ENCODE results near the gene MRPL30. TPM values are rescaled to one million over a fixed set of nuclear protein-coding genes. Genes with fewer than 3 reads are reported as not detected.
A peak's percentile ranks its signal among the peaks of the same experiment; 100 is the strongest.

The MRPL30 gene
- 28.7 to 34.9 TPM (median 33.4 TPM) in 3 replicates for total RNA-seq (2021)
- Bru-seq, nascent RNA = percentile 88 among the genes with signal in this experiment
- long read RNA-seq, experiment 1, transcript MRPL30-201 (6 exons, 2,605 nt) = major isoform, 111 of 149 reads
- long read RNA-seq, experiment 1, partial matches to known transcripts = 13 of 149 reads
- long read RNA-seq, experiment 1, other reads (novel, unspliced or antisense) = 25 of 149 reads
- long read RNA-seq, experiment 2, transcript MRPL30-201 (6 exons, 2,605 nt) = major isoform, 20 of 72 reads
- long read RNA-seq, experiment 2, partial matches to known transcripts = 43 of 72 reads
- long read RNA-seq, experiment 2, other reads (novel, unspliced or antisense) = 9 of 72 reads
- long read RNA-seq, experiment 3, transcript MRPL30-201 (6 exons, 2,605 nt) = major isoform, 8 of 69 reads
- long read RNA-seq, experiment 3, partial matches to known transcripts = 0 of 69 reads
- long read RNA-seq, experiment 3, other reads (novel, unspliced or antisense) = 60 of 69 reads

DNA sequence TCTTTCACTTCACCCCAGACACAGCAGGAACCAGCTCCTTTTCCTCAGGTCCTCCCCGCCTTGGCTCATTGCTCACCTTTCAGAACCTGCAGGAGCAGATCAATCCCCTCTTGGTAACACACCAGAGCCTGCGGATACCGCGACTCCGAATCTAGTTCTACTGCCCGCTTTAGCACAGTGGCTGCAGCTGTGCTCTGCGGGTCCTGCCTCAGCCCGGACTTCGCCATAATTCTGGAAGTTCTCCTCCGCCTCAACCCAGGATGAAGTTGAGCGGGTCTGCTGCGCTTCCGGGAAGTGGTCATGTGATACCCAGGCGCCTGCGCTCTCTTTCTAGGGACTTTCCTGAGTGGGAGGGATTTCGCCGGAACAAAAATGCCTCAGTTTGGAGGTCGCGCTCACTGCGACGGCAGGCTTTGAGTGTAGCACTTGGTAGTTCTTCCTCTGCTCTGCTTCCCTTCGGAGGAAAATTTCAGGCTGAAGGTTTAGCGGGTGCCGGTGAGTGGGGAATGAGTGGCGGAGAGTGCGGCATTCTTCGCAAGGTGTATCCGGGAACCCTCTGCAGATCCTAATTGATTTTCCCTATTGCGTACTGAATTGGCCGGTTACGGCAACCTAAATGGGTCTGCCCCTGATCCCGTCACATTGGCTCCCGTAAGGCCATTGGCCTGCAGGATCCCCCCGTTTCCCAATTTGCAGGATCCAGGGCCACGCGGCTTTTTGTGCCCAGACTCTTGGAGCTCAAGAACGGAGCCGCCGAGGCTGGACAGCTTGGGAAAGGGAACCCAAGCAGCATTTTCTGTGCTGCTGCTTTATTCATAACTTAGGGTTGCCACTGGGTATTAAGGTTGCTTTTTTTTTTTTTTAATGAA, at the start of gene MRPL30, which contains the start of gene MITD1:
Gene MRPL30, plus strand, starts transcription at position 430 of the 869 bp plus-strand sequence. CDS start 5,020 bp downstream, outside the sequence.
Gene MITD1, minus strand, starts transcription at position 304 of the 869 bp plus-strand sequence. Its CDS starts 77 bp downstream, at position 227.
- POLR2A ChIA-PET = interaction anchor here (0.6 to 2.8 kb wide), 8 partner anchors 21 to 238 kb away, joined by 3 to 10 read pairs (median 4); partner anchors contain the start of genes EIF5B, LIPT1, TSGA10 and TXNDC9
- ATAC-seq = peak; percentile 85
- peak; percentile 100 for TF ChIP-seq ETV6 (CRISPR knock-in tag; IDR thresholded peaks at IDR 0.05)
- peak; percentile 36; the same call in 1 of the 2 replicates for TF ChIP-seq NFE2L1 (CRISPR knock-in tag; IDR thresholded peaks at IDR 0.05)
- peak; percentile 80; the same call in 1 of the 2 replicates for TF ChIP-seq ZNF232 (CRISPR knock-in tag; IDR thresholded peaks at IDR 0.05)
- TF ChIP-seq, protein P1, sequence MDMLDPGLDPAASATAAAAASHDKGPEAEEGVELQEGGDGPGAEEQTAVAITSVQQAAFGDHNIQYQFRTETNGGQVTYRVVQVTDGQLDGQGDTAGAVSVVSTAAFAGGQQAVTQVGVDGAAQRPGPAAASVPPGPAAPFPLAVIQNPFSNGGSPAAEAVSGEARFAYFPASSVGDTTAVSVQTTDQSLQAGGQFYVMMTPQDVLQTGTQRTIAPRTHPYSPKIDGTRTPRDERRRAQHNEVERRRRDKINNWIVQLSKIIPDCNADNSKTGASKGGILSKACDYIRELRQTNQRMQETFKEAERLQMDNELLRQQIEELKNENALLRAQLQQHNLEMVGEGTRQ (CRISPR knock-in tag; IDR thresholded peaks at IDR 0.05) = peak; percentile 96
- TF ChIP-seq, protein P2, sequence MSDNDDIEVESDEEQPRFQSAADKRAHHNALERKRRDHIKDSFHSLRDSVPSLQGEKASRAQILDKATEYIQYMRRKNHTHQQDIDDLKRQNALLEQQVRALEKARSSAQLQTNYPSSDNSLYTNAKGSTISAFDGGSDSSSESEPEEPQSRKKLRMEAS (CRISPR knock-in tag; IDR thresholded peaks at IDR 0.05) = peak; percentile 77; the same call in 1 of the 2 replicates
- peak; percentile 30 for TF ChIP-seq FOXK1 (CRISPR knock-in tag; IDR thresholded peaks at IDR 0.05)
- TF ChIP-seq, protein P3, sequence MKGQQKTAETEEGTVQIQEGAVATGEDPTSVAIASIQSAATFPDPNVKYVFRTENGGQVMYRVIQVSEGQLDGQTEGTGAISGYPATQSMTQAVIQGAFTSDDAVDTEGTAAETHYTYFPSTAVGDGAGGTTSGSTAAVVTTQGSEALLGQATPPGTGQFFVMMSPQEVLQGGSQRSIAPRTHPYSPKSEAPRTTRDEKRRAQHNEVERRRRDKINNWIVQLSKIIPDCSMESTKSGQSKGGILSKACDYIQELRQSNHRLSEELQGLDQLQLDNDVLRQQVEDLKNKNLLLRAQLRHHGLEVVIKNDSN (CRISPR knock-in tag; IDR thresholded peaks at IDR 0.05) = peak; percentile 94
- TF ChIP-seq SP1 (CRISPR knock-in tag; conservative IDR thresholded peaks at IDR 0.05) = peak; percentile 88
- no peak for TF ChIP-seq ELF4 (CRISPR knock-in tag; IDR thresholded peaks at IDR 0.05; ENCODE audit: low read depth)
- TF ChIP-seq SMAD3 (CRISPR knock-in tag; IDR thresholded peaks at IDR 0.05; ENCODE audit: borderline replicate concordance) = no peak
- TF ChIP-seq CREM (CRISPR knock-in tag; IDR thresholded peaks at IDR 0.05) = peak; percentile 75; the same call in 1 of the 2 replicates
- TF ChIP-seq, protein P4, sequence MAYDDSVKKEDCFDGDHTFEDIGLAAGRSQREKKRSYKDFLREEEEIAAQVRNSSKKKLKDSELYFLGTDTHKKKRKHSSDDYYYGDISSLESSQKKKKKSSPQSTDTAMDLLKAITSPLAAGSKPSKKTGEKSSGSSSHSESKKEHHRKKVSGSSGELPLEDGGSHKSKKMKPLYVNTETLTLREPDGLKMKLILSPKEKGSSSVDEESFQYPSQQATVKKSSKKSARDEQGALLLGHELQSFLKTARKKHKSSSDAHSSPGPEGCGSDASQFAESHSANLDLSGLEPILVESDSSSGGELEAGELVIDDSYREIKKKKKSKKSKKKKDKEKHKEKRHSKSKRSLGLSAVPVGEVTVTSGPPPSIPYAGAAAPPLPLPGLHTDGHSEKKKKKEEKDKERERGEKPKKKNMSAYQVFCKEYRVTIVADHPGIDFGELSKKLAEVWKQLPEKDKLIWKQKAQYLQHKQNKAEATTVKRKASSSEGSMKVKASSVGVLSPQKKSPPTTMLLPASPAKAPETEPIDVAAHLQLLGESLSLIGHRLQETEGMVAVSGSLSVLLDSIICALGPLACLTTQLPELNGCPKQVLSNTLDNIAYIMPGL (CRISPR knock-in tag; IDR thresholded peaks at IDR 0.05) = peak; percentile 53; the same call in 1 of the 2 replicates
- peak; percentile 88 for TF ChIP-seq GABPB1 (CRISPR knock-in tag; IDR thresholded peaks at IDR 0.05)
- peak; percentile 60 for TF ChIP-seq FOXP1 (CRISPR knock-in tag; IDR thresholded peaks at IDR 0.05; ENCODE audit: borderline replicate concordance)
- no peak for TF ChIP-seq ESRRA (CRISPR knock-in tag; IDR thresholded peaks at IDR 0.05; ENCODE audit: borderline replicate concordance)
- TF ChIP-seq MYBL2 (CRISPR knock-in tag; IDR thresholded peaks at IDR 0.05) = peak; percentile 16; the same call in 1 of the 2 replicates
- TF ChIP-seq, protein P5, sequence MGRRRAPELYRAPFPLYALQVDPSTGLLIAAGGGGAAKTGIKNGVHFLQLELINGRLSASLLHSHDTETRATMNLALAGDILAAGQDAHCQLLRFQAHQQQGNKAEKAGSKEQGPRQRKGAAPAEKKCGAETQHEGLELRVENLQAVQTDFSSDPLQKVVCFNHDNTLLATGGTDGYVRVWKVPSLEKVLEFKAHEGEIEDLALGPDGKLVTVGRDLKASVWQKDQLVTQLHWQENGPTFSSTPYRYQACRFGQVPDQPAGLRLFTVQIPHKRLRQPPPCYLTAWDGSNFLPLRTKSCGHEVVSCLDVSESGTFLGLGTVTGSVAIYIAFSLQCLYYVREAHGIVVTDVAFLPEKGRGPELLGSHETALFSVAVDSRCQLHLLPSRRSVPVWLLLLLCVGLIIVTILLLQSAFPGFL (CRISPR knock-in tag; IDR thresholded peaks at IDR 0.05; ENCODE audit: borderline replicate concordance) = peak; percentile 54; the same call in 1 of the 2 replicates
- TF ChIP-seq, protein P6, sequence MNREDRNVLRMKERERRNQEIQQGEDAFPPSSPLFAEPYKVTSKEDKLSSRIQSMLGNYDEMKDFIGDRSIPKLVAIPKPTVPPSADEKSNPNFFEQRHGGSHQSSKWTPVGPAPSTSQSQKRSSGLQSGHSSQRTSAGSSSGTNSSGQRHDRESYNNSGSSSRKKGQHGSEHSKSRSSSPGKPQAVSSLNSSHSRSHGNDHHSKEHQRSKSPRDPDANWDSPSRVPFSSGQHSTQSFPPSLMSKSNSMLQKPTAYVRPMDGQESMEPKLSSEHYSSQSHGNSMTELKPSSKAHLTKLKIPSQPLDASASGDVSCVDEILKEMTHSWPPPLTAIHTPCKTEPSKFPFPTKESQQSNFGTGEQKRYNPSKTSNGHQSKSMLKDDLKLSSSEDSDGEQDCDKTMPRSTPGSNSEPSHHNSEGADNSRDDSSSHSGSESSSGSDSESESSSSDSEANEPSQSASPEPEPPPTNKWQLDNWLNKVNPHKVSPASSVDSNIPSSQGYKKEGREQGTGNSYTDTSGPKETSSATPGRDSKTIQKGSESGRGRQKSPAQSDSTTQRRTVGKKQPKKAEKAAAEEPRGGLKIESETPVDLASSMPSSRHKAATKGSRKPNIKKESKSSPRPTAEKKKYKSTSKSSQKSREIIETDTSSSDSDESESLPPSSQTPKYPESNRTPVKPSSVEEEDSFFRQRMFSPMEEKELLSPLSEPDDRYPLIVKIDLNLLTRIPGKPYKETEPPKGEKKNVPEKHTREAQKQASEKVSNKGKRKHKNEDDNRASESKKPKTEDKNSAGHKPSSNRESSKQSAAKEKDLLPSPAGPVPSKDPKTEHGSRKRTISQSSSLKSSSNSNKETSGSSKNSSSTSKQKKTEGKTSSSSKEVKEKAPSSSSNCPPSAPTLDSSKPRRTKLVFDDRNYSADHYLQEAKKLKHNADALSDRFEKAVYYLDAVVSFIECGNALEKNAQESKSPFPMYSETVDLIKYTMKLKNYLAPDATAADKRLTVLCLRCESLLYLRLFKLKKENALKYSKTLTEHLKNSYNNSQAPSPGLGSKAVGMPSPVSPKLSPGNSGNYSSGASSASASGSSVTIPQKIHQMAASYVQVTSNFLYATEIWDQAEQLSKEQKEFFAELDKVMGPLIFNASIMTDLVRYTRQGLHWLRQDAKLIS (CRISPR knock-in tag; IDR thresholded peaks at IDR 0.05; ENCODE audit: borderline replicate concordance) = peak; percentile 53; the same call in 1 of the 2 replicates
- TF ChIP-seq, protein P7, sequence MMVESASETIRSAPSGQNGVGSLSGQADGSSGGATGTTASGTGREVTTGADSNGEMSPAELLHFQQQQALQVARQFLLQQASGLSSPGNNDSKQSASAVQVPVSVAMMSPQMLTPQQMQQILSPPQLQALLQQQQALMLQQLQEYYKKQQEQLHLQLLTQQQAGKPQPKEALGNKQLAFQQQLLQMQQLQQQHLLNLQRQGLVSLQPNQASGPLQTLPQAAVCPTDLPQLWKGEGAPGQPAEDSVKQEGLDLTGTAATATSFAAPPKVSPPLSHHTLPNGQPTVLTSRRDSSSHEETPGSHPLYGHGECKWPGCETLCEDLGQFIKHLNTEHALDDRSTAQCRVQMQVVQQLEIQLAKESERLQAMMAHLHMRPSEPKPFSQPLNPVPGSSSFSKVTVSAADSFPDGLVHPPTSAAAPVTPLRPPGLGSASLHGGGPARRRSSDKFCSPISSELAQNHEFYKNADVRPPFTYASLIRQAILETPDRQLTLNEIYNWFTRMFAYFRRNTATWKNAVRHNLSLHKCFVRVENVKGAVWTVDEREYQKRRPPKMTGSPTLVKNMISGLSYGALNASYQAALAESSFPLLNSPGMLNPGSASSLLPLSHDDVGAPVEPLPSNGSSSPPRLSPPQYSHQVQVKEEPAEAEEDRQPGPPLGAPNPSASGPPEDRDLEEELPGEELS (CRISPR knock-in tag; IDR thresholded peaks at IDR 0.05) = peak; percentile 55; the same call in 1 of the 2 replicates
- TF ChIP-seq, protein P8, sequence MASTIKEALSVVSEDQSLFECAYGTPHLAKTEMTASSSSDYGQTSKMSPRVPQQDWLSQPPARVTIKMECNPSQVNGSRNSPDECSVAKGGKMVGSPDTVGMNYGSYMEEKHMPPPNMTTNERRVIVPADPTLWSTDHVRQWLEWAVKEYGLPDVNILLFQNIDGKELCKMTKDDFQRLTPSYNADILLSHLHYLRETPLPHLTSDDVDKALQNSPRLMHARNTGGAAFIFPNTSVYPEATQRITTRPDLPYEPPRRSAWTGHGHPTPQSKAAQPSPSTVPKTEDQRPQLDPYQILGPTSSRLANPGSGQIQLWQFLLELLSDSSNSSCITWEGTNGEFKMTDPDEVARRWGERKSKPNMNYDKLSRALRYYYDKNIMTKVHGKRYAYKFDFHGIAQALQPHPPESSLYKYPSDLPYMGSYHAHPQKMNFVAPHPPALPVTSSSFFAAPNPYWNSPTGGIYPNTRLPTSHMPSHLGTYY (CRISPR knock-in tag; IDR thresholded peaks at IDR 0.05) = no peak

More for the DNA sequence above, at the start of gene MRPL30, which contains the start of gene MITD1:
- Mint-ChIP-seq H3K4me1 (peaks cover 22% of the 10 kb centered on the region), H3K36me3 (peaks cover 4% of the 10 kb centered on the region; the same call in 1 of the 2 replicates), H3K4me3 (peak within 1 kb of the TSS; percentile 99), H3K27ac (peak within 1 kb of the TSS; percentile 99), H3K27me3 (ENCODE audit: low read depth) (no peaks in the 10 kb centered on the region), H3K9me3 (0 out of 2 replicates have a peak, but pooled peaks cover 5% of the 10 kb centered on the region)
- CTCF ChIA-PET = interaction anchor here (0.5 to 2.2 kb wide), 7 partner anchors 10 to 327 kb away, joined by 3 to 6 read pairs (median 4); partner anchors contain the start of gene TXNDC9
- DNase-seq (ENCODE audit: low spot score) = peak; percentile 85
